ENCODE data around the gene BTRC. TPM values are rescaled to one million over a fixed set of nuclear protein-coding genes. Genes with fewer than 3 reads are reported as not detected.
A peak's percentile ranks its signal among the peaks of the same experiment; 100 is the strongest.

BTRC gene
- total RNA-seq, 6 experiments from 2014 or later = 22.3 to 27.9 (median 24.5) TPM

DNA sequence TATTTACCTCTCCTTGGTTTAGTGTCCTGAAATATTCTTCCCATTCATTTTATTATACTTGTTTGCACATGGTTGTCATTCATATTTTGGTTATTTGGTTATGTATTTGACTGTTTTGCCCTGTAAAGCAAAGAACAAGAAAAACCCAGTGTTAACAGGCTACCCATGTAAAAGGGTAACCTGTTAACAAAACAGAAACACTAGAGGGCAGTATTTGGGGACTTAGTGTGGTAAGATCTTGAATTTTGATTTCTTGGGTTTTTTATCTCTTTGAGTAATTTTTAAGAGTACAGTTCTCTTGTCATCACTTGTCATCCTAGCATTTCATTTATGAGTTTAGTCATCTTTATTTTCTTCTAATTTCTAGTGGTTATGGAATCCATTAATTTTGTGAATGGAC lies 182.8 kb downstream of the BTRC start:
- no peaks in the 10 kb centered on the region for H3K27me3 Mint-ChIP-seq (ENCODE audit: insufficient read depth)
- H3K4me1 Mint-ChIP-seq (ENCODE audit: low read depth) = no peaks in the 10 kb centered on the region
- no peaks in the 10 kb centered on the region for H3K9me3 Mint-ChIP-seq
- H3K36me3 Mint-ChIP-seq (ENCODE audit: low read depth) = no peaks in the 10 kb centered on the region; the same call in 1 of the 2 replicates
- DNase-seq = peak; percentile 13
- no peak overlapping the region for H3K27ac Mint-ChIP-seq
- TF ChIP-seq, protein P1, sequence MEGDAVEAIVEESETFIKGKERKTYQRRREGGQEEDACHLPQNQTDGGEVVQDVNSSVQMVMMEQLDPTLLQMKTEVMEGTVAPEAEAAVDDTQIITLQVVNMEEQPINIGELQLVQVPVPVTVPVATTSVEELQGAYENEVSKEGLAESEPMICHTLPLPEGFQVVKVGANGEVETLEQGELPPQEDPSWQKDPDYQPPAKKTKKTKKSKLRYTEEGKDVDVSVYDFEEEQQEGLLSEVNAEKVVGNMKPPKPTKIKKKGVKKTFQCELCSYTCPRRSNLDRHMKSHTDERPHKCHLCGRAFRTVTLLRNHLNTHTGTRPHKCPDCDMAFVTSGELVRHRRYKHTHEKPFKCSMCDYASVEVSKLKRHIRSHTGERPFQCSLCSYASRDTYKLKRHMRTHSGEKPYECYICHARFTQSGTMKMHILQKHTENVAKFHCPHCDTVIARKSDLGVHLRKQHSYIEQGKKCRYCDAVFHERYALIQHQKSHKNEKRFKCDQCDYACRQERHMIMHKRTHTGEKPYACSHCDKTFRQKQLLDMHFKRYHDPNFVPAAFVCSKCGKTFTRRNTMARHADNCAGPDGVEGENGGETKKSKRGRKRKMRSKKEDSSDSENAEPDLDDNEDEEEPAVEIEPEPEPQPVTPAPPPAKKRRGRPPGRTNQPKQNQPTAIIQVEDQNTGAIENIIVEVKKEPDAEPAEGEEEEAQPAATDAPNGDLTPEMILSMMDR (IDR thresholded peaks at IDR 0.05) = peak; percentile 84
- no peak overlapping the region for H3K4me3 Mint-ChIP-seq

DNA sequence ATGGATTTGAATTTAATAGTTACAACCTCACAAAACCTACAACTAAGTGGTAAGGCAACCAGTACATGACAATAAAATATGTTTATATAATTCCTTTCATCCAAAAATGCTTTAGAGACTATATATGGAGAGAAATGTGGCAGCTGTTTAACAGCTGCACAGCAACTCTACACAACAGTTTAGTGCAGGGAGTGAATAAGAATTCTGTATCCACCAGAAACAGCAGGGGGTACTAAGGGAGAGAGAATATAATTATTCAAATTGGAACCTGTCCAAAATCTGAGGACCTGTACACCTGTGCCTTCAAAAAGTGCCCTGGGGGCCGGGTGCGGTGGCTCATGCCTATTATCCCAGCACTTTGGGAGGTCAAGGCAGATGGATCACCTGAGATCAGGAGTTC lies 184.5 kb downstream of the BTRC start:
- Mint-ChIP-seq H3K4me3 (no peak overlapping the region), H3K36me3 (ENCODE audit: low read depth) (no peaks in the 10 kb centered on the region; the same call in 1 of the 2 replicates), H3K27me3 (ENCODE audit: insufficient read depth) (no peaks in the 10 kb centered on the region), H3K9me3 (no peaks in the 10 kb centered on the region), H3K27ac (no peak overlapping the region), H3K4me1 (ENCODE audit: low read depth) (no peaks in the 10 kb centered on the region)
- no peak for DNase-seq
- TF ChIP-seq, protein P1 (IDR thresholded peaks at IDR 0.05) = no peak

DNA sequence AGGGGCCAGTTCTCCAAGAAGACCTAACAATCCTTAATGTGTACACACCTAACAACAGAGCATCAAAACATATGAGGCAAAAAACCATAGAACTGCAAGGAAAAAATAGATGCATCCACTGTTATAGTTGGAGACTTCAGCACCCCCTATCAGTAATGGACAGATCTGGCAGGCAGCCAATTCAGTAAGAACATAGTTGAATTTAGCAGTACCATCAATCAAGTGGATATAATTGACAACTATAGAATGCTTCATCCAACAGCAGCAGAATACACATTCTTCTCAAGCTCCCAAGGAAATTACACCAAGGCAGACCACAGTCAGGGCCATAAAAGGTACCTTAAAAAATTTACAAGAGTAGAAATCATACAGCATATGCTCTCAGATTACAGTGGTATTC lies 191.9 kb downstream of the BTRC start:
- no peaks in the 10 kb centered on the region for H3K27me3 Mint-ChIP-seq (ENCODE audit: insufficient read depth)
- H3K4me3 Mint-ChIP-seq = no peak overlapping the region
- no peaks in the 10 kb centered on the region for H3K4me1 Mint-ChIP-seq (ENCODE audit: low read depth)
- no peak overlapping the region for H3K27ac Mint-ChIP-seq
- TF ChIP-seq, protein P1 (IDR thresholded peaks at IDR 0.05) = no peak
- no peak for DNase-seq
- no peaks in the 10 kb centered on the region for H3K9me3 Mint-ChIP-seq
- peaks cover 17% of the 10 kb centered on the region for H3K36me3 Mint-ChIP-seq (ENCODE audit: low read depth)

DNA sequence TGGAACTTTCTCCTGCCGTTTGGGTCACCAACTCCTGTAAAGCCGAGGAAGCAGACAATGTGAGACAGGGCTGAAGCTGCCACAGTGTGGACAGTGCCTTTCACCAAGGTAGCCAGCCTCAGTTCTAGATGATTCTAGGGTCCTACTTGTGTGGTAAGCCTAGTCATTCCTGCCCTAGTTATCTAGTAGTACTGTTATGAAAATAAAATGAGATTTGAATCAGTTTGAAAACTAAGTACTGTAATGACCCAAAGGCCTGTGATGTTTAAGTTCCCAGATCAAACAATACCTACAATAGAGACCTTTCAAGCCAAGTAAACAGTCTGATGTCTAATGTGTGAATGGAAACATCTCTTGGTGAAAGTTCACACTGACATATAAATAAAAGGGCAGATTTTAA lies 197.0 kb downstream of the BTRC start:
- Mint-ChIP-seq H3K4me3 (no peak overlapping the region), H3K9me3 (no peaks in the 10 kb centered on the region), H3K27me3 (ENCODE audit: insufficient read depth) (peaks cover 1% of the 10 kb centered on the region; the same call in 1 of the 2 replicates), H3K27ac (no peak overlapping the region), H3K4me1 (ENCODE audit: low read depth) (no peaks in the 10 kb centered on the region), H3K36me3 (ENCODE audit: low read depth) (peaks cover 29% of the 10 kb centered on the region)
- DNase-seq = no peak
- TF ChIP-seq, protein P1 (IDR thresholded peaks at IDR 0.05) = no peak

DNA sequence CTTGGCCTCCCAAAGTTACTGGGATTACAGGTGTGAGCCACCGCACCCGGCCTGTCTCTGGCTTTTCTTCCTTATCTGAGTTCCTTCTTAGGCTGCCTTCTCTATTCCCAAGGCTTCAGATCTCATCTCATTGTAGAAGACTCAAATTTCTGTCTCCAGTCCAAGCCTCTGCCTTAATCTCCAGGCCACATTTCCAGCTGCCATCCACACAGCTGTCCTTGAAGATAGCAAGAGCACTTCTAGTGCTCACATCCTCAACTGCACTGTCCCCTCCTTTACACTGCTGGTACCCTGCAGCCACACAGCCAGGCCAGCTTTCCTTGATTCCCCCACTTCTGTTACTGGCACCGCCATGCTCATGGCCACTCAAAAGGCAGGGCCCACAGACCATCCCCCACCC lies 198.5 kb downstream of the BTRC start:
- no peak overlapping the region for H3K27ac Mint-ChIP-seq
- TF ChIP-seq, protein P1 (IDR thresholded peaks at IDR 0.05) = no peak

DNA sequence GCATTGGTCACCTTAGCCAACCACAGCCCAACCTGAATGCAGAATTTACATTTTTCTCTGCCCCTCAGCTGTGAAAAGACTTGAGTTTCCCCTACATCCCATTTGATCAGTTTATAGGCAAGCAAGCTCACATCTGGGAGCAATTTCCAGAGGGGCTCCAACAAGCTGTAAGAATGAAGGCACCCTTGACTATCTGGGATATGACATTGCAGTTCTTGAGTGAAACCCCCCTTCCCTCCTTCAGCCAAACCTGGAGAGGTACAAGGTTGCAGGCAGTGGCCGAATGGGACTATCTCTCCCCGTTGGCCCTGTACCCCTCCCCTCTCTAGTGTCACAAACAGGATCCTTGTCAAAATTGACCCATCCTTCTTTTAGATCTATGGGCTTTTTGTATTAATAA lies 203.6 kb downstream of the BTRC start:
- Mint-ChIP-seq H3K27ac (no peak overlapping the region; the same call in 1 of the 2 replicates), H3K27me3 (ENCODE audit: insufficient read depth) (peaks cover 14% of the 10 kb centered on the region), H3K4me1 (ENCODE audit: low read depth) (peaks cover 13% of the 10 kb centered on the region), H3K9me3 (no peaks in the 10 kb centered on the region), H3K36me3 (ENCODE audit: low read depth) (peaks cover 12% of the 10 kb centered on the region), H3K4me3 (no peak overlapping the region)
- TF ChIP-seq, protein P1 (IDR thresholded peaks at IDR 0.05) = no peak
- DNase-seq = no peak

More for the DNA sequence above, 198.5 kb downstream of the BTRC start:
- DNase-seq = no peak
- Mint-ChIP-seq H3K36me3 (ENCODE audit: low read depth) (peaks cover 27% of the 10 kb centered on the region), H3K4me1 (ENCODE audit: low read depth) (no peaks in the 10 kb centered on the region), H3K27me3 (ENCODE audit: insufficient read depth) (peaks cover 1% of the 10 kb centered on the region; the same call in 1 of the 2 replicates), H3K9me3 (no peaks in the 10 kb centered on the region), H3K4me3 (no peak overlapping the region)
